NCI-H2227 treated with DMSO at 0.1 percent for 48 hours (cell line): ENCODE results near the gene BBS1.
A peak's percentile ranks its signal among the peaks of the same experiment; 100 is the strongest.

ENCODE experiments used
- DNase-seq: peaks from one replicate; lab custom pipeline; 2025; lab: John Stamatoyannopoulos, UW

The BBS1 gene

DNA sequence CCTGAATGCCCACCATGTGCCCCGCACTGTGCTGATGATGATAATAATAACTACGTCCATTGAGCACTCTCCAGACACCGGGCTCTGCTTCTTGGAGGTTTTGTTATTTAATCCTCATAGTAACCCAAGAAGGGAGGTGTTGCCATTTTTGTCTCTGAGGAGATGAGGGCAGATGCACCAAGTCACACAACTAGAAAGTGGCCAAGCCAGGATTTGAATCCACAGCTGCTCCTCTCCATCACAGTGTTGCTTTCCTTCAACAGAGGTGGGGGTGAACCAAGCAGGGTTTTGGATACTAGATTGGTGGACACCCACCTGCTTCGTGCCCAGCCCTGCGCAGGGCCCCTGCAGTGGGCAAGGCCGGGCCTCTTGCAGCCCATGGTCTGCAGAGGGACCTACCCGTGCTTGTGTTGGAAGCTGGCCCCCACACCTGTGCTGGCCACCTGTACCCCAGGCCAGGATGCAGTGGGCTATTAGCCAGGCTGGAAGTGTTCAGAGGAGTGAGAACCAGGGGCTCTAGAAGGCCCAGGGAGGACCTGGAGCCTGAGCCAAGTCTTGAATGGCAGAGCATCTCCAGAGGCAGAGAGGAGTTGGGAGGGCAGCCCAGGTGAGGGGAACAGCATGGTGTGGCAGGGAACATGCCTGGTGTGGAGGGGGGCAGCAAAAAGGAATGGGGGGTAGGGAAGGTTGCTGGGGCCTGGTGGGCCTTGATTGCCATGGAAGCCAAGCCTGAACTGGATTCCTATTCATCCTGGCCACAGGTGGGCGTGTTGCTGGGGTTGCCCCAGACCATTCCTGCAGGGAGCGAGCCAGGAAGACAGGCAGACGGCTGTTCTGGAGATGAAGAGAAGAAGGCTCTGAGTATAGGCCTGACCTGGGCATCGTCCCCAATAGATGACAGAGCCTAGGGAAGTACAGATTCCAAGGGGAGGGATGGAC, 32.9 kb upstream of the BBS1 start:
- DNase-seq: no peak

GRCh38 chr11:66478729-66479393, 31.6 kb upstream of the BBS1 start:
- DNase-seq: peak; percentile 13

- no peak for DNase-seq
Measured at GRCh38 chr11:66479394-66480116, 30.9 kb upstream of the BBS1 start.

DNA sequence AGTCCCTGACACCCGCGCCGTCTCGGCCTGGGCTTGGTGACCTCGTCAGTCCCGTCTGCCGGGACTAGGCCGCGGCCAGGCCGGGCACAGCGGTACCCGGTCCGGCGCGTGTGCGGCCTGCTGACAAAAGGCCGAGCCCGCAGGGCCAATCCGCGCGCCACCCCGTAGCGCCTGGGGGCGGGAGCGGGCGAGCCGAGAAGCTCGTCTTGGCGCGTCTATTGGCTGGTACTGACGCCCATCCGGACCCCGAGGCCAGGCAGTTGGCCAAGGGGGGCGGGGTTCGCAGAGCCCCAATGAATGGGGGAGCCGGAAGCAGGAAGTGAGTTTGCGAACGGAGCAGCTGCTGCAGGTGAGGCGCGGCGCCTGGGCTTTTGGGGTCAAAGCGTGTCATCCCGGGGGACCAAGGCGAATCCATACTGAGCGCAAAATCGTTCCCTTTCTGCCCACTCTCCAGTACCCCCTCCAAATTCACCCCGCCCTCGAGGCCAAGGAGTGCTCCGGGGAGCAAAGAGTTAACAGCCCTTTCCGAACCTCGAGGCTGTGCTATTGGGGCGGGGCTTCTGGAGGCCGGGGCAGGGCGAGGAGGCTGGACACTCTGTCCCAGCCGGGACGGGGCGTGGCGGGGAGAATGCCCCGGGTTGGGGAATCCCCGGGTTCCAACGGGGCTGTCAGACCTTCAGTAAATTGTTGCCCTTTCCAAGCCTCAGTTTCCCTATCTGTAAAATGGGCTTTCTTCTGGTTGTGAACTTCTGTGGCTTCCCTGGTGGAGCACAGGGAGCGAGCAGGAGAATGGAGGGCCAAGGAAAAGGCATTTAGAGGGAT, 30.1 kb upstream of the BBS1 start, which contains the start of gene DPP3:
Gene DPP3, plus strand, starts transcription at position 318 of the 822 bp plus-strand sequence. CDS start 1,767 bp downstream, outside the sequence.
- DNase-seq: peak; percentile 97

- DNase-seq: no peak
Measured at GRCh38 chr11:66484806-66485380, 25.5 kb upstream of the BBS1 start.

DNA sequence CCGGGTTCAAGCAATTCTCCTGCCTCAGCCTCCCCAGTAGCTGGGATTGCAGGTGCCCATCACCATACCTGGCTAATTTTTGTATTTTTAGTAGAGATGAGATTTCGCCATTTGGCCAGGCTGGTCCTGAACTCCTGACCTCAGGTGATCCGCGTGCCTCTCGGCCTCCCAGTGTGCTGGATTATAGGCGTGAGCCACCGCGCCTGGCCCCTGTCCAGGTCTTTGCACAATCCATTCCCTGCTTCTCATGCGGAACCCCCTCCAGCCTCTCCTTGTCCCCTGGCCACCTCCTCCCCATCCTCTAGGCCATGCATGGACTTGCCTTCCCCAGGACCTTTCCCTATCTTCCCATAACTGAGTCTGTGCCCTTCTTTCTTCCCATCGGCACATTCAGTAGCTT, 21.5 kb upstream of the BBS1 start:
- no peak for DNase-seq

DNA sequence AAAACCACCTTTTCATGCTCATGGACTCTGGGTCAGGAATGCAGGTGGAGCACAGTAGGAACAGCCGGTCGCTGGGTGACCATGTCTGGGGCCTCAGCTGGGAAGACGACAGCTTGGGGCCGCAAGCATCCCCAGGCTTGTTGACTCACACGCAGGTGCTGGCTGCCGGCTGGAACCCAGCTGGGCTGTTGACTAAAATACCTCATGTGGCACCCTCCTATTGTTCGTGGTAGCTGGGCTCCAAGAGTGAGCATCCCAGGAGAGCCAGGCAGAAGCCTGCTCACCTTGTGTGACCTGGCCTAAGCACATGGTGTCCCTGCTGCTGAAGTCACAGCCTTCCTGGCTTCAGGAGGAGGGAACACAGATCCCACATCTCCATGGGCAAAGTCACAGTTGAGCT, 20.8 kb upstream of the BBS1 start:
- no peak for DNase-seq

- no peak for DNase-seq
Measured at GRCh38 chr11:66491315-66491935, 19.0 kb upstream of the BBS1 start.

DNA sequence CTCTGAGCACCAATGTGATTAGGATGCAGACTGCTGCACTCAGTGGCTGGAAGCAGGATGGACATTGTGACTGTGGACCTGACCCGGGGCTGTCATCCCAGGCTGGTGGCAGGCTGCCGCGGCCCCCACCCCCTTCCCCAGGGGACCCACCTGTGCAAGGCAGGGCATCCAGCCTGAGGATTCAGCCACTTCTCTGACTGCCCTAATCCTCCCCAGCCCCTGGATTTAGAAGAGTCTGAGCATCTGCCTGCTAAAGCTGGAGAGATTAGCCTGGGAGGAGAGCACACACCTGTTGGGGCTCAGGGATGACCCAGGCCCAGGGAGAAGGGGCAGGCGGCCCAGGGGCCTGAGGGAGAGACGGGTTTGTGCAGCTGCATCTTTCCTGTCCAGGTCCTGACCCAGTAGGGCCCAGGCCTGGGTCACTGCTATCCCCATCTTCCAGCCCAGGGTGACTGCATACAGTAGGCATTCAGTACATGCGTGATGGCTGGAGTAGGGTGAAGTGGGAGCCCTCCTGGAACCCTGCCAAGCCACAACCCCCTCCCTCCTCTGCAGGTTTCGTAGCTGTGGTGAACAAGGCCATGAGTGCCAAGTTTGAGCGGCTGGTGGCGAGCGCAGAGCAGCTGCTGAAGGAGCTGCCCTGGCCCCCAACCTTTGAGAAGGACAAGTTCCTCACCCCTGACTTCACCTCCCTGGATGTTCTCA, 18.1 kb upstream of the BBS1 start:
- DNase-seq: no peak

- no peak for DNase-seq
Measured at GRCh38 chr11:66493130-66493529, 17.3 kb upstream of the BBS1 start.

- no peak for DNase-seq
Measured at GRCh38 chr11:66494458-66494857, 16.0 kb upstream of the BBS1 start.

DNA sequence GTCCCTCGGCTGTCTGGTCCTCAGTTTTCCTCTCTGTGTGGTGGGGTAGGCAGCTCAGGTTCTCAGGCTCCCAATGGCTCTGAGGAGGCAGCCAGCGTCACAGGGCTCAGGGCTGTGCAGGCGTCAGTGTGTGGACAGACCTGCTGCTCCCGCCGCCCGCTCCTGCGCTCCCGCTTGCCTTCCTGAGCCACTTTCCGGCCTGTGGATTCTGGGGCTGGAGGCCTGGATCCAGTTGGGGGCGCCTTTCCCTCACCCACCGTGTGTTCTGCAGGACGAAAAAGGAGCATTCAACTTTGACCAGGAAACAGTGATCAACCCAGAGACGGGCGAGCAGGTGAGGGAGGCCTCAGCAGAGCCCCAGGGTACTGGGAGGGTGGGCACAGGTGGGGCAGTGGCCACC, 15.5 kb upstream of the BBS1 start:
- no peak for DNase-seq

- no peak for DNase-seq
Measured at GRCh38 chr11:66495401-66495854, 15.0 kb upstream of the BBS1 start.

DNA sequence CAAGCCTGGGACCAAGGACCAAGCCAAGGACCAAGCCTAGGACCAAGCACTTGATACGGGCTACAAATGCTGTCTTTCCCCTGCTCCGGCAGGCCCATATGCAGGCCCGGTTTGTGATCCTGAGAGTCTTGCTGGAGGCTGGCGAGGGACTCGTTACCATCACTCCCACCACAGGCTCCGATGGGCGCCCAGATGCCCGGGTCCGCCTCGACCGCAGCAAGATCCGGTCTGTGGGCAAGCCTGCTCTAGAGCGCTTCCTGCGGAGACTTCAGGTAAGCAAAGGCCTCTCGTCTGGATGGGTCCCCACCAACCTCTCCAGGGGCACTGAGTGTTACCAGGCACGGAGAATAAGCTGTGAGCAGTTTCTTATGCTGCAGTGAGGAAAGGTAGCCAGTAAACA, 13.2 kb upstream of the BBS1 start:
- DNase-seq: no peak

GRCh38 chr11:66498506-66498905, 11.9 kb upstream of the BBS1 start:
- no peak for DNase-seq

DNA sequence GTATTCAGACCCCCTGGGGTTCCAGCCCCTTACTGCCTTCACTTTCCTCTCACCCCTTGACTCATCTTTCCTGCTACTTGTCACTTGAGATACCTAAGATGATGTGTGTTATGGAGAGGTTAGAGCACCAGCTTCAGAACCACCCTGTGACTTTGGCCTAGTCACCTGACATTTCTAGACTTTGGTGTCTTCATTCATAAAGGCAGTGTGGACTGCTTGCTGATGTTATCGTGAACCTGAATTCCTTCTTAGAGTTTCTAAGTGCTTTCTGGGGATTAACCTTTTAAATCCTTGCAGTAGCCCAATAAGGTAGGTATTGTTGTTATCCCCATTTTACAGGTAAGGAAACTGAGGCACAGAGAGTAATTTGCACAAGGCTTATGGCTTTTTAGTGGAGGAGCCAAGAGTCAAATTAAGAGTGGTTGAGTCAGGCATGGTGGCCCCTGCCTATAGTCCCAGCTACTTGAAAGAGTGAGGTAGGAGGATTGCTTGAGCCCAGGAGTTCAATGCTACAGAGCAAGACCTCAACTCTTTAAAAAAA, 5.1 kb upstream of the BBS1 start:
- DNase-seq: no peak

- no peak for DNase-seq
Measured at GRCh38 chr11:66509131-66509561, 1.3 kb upstream of the BBS1 start.

GRCh38 chr11:66510990-66511339, 530 bp downstream of the BBS1 start:
- no peak for DNase-seq

DNA sequence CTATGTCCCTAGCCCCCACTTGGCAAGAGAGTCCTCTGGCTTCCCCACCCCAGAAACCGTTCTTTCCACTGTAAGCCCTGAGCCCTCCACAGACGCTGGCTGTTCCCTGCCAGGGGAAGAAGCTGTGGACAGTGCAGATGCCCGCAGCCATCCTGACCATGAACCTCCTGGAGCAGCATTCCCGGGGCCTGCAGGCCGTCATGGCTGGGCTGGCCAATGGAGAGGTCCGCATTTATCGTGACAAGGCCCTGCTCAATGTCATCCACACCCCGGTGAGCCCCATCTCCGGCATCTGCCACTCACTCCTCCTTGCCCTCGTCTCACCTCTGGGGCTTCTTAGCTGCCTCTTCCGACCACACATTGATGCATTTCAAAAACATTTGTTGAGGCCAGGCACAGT, 13.2 kb downstream of the BBS1 start:
- DNase-seq: no peak
